Caki2 (cell line): Measurements from ENCODE around the gene KLHL3. TPM values are rescaled to one million over a fixed set of nuclear protein-coding genes. Genes with fewer than 3 reads are reported as not detected.
"Not testable (repeated sequence)": the region's sequence is repeated elsewhere in the genome, so short reads cannot be mapped to it uniquely, and the experiment has no call there.

Experiments
- DNase-seq: peaks from one replicate; pipeline ENCODE4 v3.0.0-alpha.2; 2015; ENCODE audit warnings: low read depth
- in situ Hi-C: cut with HindIII; loops from 2 replicates; pipeline ENCODE4 v1.10.0; 2016; ENCODE audit warnings: low sequenced_read_pairs, low pct_unique_long_range_greater_than_20kb, mixed read lengths
- total RNA-seq: library from RNA; depleted of rRNA; stranded (reverse); fragments of >200 nt; shearing (Covaris generic); gene quantifications from 2 replicates; pipeline ENCODE4 v1.2.3, GENCODE V29; 2014; ENCODE audit warnings: low replicate concordance

Gene KLHL3
- total RNA-seq, 1 experiment from 2014 or later: not detected

DNA sequence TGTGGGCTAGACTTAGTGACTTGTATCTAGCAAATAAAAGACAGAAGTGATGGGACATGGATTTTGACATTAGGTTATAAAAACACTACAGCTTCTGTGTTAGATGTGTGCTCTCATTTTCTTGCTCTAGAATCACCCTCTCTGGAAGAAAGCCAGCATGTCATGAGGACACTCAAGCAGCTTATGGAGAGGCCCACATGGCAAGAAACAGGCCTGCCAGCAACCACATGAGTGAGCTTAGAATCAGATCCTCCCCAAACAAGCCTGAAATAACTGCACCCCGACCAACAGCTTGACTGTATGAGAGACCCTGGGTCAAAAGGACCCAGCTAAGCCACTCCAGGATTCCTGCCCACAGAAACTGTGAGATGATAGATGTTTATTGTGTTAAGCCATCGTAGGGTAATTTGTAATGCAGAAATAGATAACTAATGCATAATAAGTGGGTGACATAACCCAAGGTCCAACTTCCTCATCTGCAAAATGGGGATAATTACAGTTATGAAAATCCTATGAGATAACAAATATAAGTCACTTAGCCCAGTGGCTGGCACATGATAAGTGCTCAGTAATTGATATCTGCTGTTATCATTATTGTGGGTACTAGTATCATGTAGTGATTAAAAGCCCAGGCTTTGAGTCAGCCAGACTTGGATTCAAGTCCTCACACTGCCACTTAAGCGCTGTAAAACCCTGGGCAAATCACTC is 86.5 kb downstream of the KLHL3 start:
- no peak for DNase-seq
- in situ Hi-C loops: no loop called here

DNA sequence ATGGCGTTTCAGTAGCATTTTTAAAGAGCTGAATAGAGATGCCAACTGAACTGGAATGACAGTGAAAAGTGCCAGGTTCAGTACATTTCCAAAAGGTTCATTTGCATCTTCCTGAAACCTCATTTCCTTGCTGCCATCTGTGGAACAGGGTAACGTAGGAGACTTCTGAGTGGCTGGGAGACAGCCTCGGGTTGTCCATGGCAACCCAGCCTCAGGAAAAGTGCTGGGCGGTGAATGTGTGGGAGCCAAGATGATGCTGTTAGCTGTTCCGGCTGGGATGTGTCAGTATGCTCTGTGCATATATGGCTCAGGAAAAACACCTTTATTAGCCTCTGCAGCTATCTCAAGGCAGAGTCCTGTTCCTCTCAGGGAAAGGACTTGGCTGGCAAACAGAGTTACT is 87.5 kb downstream of the KLHL3 start:
- in situ Hi-C loops: no loop called here
- DNase-seq: no peak

DNA sequence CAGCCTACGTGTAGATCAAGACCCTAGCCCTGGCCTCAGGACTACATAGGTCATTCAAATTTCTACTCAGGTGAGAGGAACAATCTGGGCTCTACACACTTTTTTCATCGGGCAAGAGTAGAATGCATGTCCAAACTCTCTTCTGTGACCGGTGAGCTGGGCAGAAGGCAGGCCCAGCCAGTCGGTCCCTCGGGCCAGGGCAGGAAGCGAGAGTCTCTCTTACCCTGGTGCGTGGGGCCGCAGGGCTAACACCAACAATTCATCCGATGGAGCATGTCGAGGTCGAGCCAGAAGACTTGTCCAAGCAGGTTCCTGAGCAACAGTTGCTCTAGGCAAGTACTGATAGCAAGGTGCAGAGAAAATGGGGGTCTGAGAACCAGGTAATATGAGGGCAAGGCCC is 88.5 kb downstream of the KLHL3 start:
- in situ Hi-C loops: no loop called here
- no peak for DNase-seq

DNA sequence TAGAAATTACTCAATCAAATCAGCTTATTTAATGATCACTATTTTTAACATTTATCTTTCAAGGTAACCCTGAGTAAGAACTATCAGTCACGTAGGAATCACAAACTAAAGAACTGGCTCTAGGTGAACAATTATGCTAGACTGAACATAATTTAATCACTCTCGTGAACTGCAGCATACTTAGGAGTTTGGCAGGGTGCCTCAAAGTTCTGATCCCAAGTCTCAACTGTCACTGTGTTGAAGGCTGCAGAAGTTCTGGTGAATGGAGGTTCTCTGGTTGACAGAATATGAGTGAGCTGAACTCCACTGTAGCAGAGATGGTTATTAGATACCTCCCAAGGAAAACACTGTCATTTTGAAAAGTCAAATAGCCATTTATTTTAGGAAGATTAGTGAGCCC is 89.1 kb downstream of the KLHL3 start:
- in situ Hi-C loops: no loop called here
- no peak for DNase-seq

DNA sequence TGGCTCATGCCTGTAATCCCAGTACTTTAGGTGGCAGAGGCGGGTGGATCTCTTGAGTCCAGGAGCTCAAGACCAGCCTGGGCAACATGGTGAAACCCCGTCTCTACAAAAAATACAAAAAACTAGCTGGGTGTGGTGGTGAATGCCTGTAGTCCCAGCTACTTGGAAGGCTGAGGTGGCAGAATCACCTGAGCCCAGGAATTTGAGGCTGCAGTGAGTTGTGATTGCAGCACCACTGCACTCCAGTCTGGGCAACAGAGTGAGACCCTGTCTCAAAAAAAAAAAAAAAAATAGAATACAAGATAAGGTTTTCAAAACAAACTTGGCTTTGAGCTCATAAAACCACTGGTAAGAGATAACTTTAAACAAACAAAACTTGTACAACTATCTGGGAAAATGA is 92.8 kb downstream of the KLHL3 start:
- in situ Hi-C loops, DNase-seq: not testable (repeated sequence)

DNA sequence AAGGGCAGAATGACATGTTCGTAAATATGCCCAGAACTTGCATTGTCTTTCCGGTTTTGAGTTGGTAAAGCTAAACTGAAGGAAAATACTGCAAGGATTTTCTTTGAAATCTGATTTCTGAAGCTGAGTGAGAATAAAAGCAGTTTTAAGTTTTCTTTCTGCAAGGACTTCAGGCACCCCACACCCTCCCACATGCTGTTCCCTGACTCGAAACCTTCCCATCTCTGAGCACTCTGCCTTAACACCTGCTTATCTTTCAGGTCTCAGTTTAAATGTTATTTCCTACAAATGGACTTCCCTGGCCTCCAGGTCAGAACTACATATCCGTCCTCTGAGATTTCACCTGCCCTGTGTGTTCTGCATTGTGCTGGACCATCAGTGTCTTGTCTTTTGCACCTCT is 93.8 kb downstream of the KLHL3 start:
- in situ Hi-C loops: no loop called here
- no peak for DNase-seq

DNA sequence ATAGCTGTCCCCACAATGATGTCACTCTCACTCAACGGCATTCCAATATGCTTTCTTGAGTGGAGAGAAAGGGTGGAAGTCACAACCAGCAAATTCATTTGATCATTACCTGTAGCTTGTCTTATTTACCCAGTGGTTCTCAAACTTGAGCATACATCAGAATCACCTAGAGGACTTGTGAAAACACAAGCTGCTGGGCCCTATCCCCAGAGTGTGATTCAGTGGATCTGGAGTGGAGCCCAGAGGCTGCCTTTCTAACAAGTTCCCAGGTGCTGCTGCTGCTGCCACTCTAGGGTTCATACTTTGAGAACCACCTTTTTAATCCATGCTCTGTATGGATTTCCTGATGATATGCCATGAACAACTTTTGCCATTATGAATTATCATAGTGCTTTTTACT is 94.7 kb downstream of the KLHL3 start:
- in situ Hi-C loops: no loop called here
- no peak for DNase-seq

DNA sequence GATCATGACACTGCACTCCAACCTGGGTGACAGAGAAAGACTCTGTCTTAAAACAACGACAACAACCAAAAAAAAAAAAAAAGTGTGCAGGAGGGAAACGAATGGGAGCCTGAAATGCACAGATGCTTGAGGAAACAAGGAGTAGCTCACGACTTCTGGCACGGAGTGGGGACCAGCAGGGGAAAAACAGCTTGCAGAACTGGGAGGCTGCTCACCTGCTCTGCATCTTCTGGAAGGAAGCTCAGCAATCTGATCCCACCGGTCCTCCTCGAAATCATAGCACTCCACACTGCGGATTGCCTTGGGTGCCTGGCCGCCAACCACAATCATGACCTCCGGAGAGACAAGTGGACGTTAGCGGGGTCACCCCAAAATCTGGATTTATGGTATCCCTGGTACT is 96.2 kb downstream of the KLHL3 start:
- in situ Hi-C loops: no loop called here
- DNase-seq: no peak

DNA sequence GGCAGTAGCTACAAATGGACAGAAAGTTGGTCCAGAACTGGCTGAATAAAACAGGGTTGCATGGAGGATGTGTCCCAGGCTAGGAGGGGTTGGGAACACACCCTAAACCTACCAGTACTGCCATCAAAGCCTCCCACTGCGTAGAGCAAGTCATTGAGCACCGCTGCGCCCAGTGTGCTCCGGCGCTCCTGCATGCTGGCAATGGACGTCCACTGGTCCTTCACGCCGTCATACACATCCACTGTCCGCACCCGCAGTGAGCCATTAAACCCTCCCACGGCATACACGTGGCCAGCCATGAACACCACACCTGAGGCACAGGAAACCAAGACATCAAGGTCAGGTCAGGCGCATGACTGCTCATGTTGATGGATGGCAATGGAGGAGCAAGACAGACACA is 97.0 kb downstream of the KLHL3 start:
- DNase-seq: no peak
- in situ Hi-C loops: no loop called here

DNA sequence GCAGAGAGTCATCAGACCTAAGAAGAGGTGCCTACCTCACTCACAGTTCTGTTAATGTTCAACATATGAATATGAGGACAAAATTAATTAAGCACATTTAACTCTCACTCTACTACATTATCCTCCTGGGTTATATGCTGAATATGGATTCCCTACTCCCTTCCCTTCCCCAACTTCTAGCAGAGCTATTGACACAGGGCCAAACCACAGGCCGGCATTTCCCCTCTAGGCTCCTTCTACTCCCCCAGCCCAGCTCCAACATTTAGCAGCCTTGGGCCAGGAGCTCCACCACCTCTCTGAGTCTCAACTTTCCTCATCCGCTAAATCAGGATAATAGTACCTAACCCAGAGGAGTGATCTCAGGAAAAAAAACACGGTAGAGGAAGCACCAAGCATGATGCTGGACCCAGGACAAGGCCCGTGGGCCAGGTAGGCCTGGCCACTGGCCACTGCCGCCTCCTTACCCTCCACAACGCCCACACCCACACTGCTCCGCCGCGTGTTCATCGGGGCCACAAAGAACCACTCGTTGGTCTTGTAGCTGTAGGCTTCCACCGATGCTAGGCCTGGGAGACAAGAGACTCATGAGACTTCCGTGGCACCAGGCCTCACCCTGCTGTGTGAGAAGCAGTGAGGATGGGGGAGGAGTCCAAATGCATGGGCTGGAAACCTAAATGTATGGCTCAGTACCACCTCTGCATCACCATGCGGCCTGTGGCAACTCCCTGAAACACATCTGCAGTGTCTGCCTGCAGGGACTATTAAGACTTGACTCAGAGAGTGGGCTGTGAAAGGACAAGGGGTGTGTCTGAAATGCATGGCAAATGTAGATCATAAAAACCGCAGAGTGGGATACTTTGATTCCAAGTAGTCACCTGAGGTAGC is 98.8 kb downstream of the KLHL3 start:
- in situ Hi-C loops: no loop called here
- DNase-seq: no peak

DNA sequence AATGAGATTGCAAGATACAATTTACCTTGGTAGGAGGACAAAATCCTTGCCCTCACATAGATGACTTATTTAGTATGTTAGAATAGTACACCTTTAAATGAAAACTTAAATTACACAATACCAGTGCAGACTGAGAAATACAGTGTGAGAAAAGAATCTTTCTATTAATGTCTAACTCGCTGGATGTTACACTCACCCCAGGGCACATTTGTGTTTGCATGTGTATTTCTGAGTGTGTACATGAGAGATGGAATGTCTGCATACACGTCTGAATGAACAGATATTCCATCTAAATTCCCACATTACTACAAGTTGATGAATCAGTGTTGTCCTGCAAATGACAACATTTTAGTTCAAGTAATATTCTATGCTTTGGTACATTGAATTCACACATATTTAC is 99.8 kb downstream of the KLHL3 start:
- in situ Hi-C loops: no loop called here
- no peak for DNase-seq

DNA sequence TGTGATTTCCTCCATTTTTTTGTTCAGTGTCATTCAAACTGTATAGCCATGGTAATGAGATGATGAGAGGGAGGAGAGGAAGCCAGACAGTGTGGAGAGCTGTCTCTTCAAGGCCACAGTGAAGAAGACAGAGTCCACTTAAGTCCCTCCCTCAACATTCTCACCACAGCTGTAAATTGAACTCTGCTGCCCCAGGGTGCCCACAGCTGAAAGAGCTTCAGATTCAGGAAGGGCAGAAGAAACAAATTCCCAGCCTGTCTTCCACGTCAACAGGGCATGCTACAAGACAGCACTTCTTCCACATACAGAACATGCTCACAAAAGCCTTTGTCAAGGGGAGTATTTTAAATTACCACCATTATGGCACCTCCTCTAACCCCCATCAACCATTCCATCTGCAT is 100.4 kb downstream of the KLHL3 start:
- no peak for DNase-seq
- in situ Hi-C loops: no loop called here

DNA sequence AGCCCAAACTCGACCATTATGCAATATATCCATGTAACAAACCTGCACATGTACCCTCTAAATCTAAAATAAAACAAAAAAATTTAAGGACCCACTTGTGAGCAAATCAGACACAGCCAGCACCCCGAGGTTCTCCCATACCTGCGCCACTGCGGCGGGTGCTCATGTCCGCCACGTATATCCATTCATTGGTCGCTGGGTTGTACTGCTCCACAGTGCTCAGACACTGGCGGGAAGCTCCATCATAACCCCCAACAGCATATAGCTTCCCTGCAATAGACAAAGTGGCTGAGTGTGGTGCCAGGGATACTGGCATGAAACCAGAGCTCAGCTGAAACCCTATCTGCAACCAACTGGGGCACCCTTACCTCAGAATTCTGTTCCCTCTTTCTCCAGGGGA is 102.0 kb downstream of the KLHL3 start:
- in situ Hi-C loops: no loop called here
- DNase-seq: no peak

DNA sequence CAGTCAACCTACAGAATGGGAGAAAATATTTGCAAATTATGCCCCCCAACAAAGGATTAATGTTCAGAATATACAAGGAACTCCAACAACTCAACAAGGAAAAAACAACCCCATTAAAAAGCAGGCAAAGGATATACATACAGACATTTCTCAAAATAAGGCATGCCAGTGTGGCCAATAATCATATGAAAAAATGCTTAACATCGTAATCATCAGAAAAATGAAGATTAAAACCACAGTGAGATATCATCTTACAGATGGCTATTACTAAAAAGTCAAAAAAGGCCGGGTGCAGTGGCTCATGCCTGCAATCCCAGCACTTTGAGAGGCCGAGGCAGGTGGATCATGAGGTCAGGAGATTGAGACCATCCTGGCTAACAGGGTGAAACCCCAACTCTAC is 103.2 kb downstream of the KLHL3 start:
- in situ Hi-C loops: no loop called here
- no peak for DNase-seq

DNA sequence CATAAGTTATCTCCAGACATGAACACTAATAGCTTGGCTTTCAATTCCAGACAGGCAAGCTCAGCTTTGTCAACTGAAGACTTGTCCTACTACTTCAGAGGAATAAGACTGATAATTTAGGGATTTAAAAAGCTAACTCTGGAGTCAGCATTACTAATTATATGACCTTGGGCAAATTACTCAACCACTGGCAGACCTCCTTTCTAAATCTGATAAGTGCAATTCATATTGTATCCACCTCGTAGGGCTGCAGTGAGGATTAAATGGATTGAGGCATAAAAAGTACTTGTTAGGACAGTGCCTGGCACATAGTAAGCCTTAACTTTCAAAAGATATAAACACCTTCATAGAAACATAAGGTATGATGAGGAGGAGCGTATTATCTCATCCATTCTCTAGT is 104.4 kb downstream of the KLHL3 start:
- no peak for DNase-seq
- in situ Hi-C loops: no loop called here

DNA sequence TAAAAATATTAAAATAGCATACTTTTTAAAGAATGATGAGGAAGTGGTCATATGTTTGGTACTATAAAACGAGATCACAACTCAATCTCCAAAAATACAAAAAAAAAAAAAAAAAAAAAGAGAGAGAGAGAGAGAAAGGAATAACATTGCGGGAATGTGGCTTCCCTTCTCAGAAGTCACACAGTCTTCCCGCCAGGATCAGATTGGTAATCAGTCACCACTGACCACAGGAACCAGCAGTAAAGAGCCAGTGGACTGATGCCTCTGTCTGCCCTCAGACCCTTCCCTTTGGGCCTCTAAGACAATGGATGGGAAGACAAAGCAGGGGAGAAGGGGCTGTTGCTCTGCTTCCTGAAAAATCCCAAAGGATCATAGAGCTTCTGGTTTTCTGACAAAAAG is 104.9 kb downstream of the KLHL3 start:
- DNase-seq: no peak
- in situ Hi-C loops: no loop called here

DNA sequence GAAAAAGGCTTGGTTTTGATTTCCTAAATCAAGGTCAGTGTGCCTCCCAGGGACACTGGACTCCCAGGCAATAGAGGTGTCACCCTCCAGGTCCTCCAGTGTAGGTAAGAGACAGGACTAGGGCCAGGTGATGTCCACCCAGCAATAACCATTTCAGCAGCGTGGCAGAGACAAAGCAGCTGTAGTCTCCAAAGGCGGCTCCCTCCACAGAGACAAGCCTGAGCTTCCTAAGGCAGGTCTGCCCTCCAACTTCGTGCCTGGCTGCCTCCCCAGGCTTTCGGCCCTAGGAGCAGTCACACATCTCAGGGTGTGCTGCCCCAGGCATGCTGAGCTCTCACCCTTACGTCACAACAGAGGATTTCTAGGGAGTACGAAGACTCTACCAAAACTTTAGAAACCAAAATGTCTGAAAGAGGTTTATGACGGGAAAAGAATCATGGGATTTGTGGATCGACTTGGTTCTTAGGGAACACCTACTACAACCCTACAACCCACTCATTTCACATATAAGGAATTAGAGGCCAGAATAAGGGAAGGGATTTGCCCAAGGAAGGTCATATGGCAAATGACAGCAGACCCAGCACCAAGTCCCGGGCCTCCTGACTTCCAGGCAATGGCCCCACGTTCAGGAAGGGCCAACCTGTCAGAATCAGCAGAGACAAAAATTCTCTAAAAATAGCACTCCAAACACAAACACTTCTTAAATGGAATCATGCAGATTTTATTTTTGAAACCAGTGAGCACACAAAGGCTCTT is 105.5 kb downstream of the KLHL3 start:
- in situ Hi-C loops: no loop called here
- no peak for DNase-seq

DNA sequence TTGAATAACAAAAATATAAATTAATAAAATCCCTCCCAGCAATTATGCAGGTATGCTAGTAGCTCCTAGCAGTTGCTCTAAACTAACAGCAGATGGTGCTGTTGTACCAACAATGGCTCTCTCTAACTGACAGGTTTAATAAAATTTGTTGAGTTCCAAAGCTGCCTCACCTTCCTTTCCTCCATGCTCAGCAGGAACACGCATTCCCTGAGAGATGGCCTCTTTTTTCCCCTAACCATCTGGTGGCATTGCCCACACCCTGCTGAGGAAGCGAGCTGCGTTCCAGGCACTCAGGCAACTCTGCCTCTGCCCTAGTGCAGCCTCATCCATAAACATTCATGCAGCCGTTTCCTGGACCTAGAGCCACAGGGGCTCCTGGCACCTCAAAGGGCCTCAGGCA is 106.2 kb downstream of the KLHL3 start:
- in situ Hi-C loops: no loop called here
- peak; percentile 19 for DNase-seq

DNA sequence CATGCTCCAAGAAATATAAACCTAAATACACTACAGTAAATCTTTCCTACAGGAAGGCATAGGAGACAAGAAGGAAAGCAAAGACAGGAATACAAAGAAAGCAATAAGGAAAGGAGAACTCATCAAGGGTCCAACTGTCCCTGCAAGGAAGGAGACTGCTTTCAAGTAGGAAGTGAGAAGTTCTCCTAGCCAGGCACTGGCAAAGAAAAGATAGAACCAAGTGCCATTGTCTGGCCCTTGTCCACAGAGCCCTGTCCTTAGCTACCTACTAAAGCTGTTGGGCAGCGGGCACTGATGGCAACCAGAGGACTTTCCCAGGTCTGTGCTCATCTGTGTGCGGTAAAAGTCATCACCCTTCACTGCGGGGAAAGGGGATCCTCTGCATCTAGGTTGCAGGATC is 108.2 kb downstream of the KLHL3 start:
- no peak for DNase-seq
- in situ Hi-C loops: no loop called here
